ENCODE data around the gene SDHD.
A peak's percentile ranks its signal among the peaks of the same experiment; 100 is the strongest.

SDHD gene

GRCh38 chr11:112115386-112115785 is 28.7 kb downstream of the SDHD start:
- no peak for DNase-seq (ENCODE audit: low read depth in 1 of 2, low spot score in 1 of 2)
- TF ChIP-seq JUND (IDR thresholded peaks at IDR 0.05; ENCODE audit: low read depth), result no peak
- in situ Hi-C loops (cut with HindIII; ENCODE audit: low pct_unique_long_range_greater_than_20kb, low sequenced_read_pairs), result no loop called here

GRCh38 chr11:112118176-112118575 is 31.5 kb downstream of the SDHD start:
- TF ChIP-seq JUND (IDR thresholded peaks at IDR 0.05; ENCODE audit: low read depth), result no peak
- DNase-seq (ENCODE audit: low read depth in 1 of 2, low spot score in 1 of 2), result no peak
- in situ Hi-C loops (cut with HindIII; ENCODE audit: low pct_unique_long_range_greater_than_20kb, low sequenced_read_pairs), result no loop called here

- in situ Hi-C loops (cut with HindIII; ENCODE audit: low pct_unique_long_range_greater_than_20kb, low sequenced_read_pairs), result no loop called here
- DNase-seq (ENCODE audit: low read depth in 1 of 2, low spot score in 1 of 2), result no peak
- TF ChIP-seq JUND (IDR thresholded peaks at IDR 0.05; ENCODE audit: low read depth), result no peak
These were observed 35.4 kb downstream of the SDHD start for GRCh38 chr11:112121981-112122615.

GRCh38 chr11:112123129-112123528 is 36.5 kb downstream of the SDHD start:
- in situ Hi-C loops (cut with HindIII; ENCODE audit: low pct_unique_long_range_greater_than_20kb, low sequenced_read_pairs), result no loop called here
- no peak for DNase-seq (ENCODE audit: low read depth in 1 of 2, low spot score in 1 of 2)
- TF ChIP-seq JUND (IDR thresholded peaks at IDR 0.05; ENCODE audit: low read depth), result no peak

GRCh38 chr11:112127056-112127455 is 40.4 kb downstream of the SDHD start:
- TF ChIP-seq JUND (IDR thresholded peaks at IDR 0.05; ENCODE audit: low read depth), result no peak
- no peak for DNase-seq (ENCODE audit: low read depth in 1 of 2, low spot score in 1 of 2)
- in situ Hi-C loops (cut with HindIII; ENCODE audit: low pct_unique_long_range_greater_than_20kb, low sequenced_read_pairs), result no loop called here

GRCh38 chr11:112128483-112129121 is 41.9 kb downstream of the SDHD start:
- no peak for TF ChIP-seq JUND (IDR thresholded peaks at IDR 0.05; ENCODE audit: low read depth)
- peak in 1 of 2 experiments; percentile 75 for DNase-seq (ENCODE audit: low read depth in 1 of 2, low spot score in 1 of 2)
- in situ Hi-C loops (cut with HindIII; ENCODE audit: low pct_unique_long_range_greater_than_20kb, low sequenced_read_pairs), result no loop called here

- no peak for DNase-seq (ENCODE audit: low read depth in 1 of 2, low spot score in 1 of 2)
- in situ Hi-C loops (cut with HindIII; ENCODE audit: low pct_unique_long_range_greater_than_20kb, low sequenced_read_pairs), result no loop called here
- TF ChIP-seq JUND (IDR thresholded peaks at IDR 0.05; ENCODE audit: low read depth), result no peak
These were observed 43.0 kb downstream of the SDHD start for GRCh38 chr11:112129656-112130055.

GRCh38 chr11:112132737-112133136 is 46.1 kb downstream of the SDHD start:
- no peak for DNase-seq (ENCODE audit: low read depth in 1 of 2, low spot score in 1 of 2)
- in situ Hi-C loops (cut with HindIII; ENCODE audit: low pct_unique_long_range_greater_than_20kb, low sequenced_read_pairs), result no loop called here
- TF ChIP-seq JUND (IDR thresholded peaks at IDR 0.05; ENCODE audit: low read depth), result no peak

- in situ Hi-C loops (cut with HindIII; ENCODE audit: low pct_unique_long_range_greater_than_20kb, low sequenced_read_pairs), result no loop called here
- TF ChIP-seq JUND (IDR thresholded peaks at IDR 0.05; ENCODE audit: low read depth), result no peak
- DNase-seq (ENCODE audit: low read depth in 1 of 2, low spot score in 1 of 2), result no peak
These were observed 47.8 kb downstream of the SDHD start for GRCh38 chr11:112134473-112134872.

GRCh38 chr11:112143597-112143996 is 56.9 kb downstream of the SDHD start:
- no peak for DNase-seq (ENCODE audit: low read depth in 1 of 2, low spot score in 1 of 2)
- TF ChIP-seq JUND (IDR thresholded peaks at IDR 0.05; ENCODE audit: low read depth), result no peak
- in situ Hi-C loops (cut with HindIII; ENCODE audit: low pct_unique_long_range_greater_than_20kb, low sequenced_read_pairs), result no loop called here

All from T47D (cell line).